Mucosa of descending colon (tissue), 3 donors: ENCODE measurements around the gene RAPGEF5. TPM values are rescaled to one million over a fixed set of nuclear protein-coding genes. Genes with fewer than 3 reads are reported as not detected.

Experiments used
- ATAC-seq: fragments of 200-7000 bp; cut with Tn5 transposase; one replicate; pipeline ENCODE4 v1.9.1; 2020; ENCODE audit warnings: mild to moderate bottlenecking, moderate library complexity
- DNase-seq, 3 donors: peaks; one replicate each; pipeline ENCODE4 v3.0.0-alpha.2; 2020
- H3K36me3 ChIP-seq: fragments of 200-600 bp; one replicate; pipeline ENCODE4 v1.8.0; 2021; ENCODE audit warnings: low read depth, mild to moderate bottlenecking
- H3K4me1 ChIP-seq: fragments of 200-600 bp; one replicate; pipeline ENCODE4 v1.8.0; 2021; ENCODE audit warnings: low read depth, mild to moderate bottlenecking
- H3K4me3 ChIP-seq: fragments of 200-600 bp; one replicate; pipeline ENCODE4 v1.8.0; 2021; ENCODE audit warnings: mild to moderate bottlenecking
- H3K9me3 ChIP-seq: fragments of 200-600 bp; one replicate; pipeline ENCODE4 v1.8.0; 2021; ENCODE audit warnings: mild to moderate bottlenecking
- intact Hi-C, 2 donors: fragments of 100-400 bp; cut with DNase I in 1 of 2; cut with micrococcal nuclease in 1 of 2; formaldehyde crosslinking; loops; one replicate each; pipeline versions ENCODE4 v1.11.0 to v1.11.1; 2022; cut with DNase I, micrococcal nuclease
- total RNA-seq, 3 donors: library from RNA; stranded (reverse); fragmentation: NEBNext Ultra II Directional in 2 of 3; extraction: Animal tissue kit (Norgen Biotek cat#: 25700) in 2 of 3; gene quantifications; one replicate each; pipeline versions ENCODE4 v1.2.1 to v1.2.4, GENCODE V29; 2021 to 2023
- TF ChIP-seq, protein P1 (sequence below): fragments of 200-600 bp; IDR thresholded peaks from one replicate; pipeline ENCODE4 v1.8.0; 2022; ENCODE audit warnings: antibody characterized with exemption, mild to moderate bottlenecking
- donor health status: DM: no; HTN: no; CAD: no; lungs with moderate emphysema.
- donor health status: DM: no; HTN: no; CAD: no.
- donor health status: DM: no; HTN: yes; CAD: no.

Gene RAPGEF5
- total RNA-seq, 3 donors from 2014 or later: 34.7 to 87.8 (median 59.5) TPM

DNA sequence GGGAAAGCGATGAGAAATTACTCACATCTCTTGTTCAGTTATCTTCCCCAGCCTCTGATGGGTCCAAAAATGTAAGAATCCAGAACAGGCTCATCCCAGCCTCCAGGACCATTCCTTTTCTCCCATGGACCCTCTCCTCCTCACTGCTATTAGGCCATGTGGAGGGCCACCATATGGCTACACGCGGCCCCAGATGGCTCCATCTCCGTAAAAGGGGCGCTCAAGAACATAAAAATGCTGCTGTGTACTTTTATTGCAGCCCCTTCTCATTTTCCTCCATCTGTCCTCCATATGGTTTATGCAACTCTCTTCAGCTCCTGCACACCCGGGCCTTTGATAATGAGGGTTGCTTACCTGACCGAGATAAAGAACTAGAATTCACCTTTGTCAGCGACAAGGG, 166.2 kb downstream of the RAPGEF5 start:
- TF ChIP-seq, protein P1, sequence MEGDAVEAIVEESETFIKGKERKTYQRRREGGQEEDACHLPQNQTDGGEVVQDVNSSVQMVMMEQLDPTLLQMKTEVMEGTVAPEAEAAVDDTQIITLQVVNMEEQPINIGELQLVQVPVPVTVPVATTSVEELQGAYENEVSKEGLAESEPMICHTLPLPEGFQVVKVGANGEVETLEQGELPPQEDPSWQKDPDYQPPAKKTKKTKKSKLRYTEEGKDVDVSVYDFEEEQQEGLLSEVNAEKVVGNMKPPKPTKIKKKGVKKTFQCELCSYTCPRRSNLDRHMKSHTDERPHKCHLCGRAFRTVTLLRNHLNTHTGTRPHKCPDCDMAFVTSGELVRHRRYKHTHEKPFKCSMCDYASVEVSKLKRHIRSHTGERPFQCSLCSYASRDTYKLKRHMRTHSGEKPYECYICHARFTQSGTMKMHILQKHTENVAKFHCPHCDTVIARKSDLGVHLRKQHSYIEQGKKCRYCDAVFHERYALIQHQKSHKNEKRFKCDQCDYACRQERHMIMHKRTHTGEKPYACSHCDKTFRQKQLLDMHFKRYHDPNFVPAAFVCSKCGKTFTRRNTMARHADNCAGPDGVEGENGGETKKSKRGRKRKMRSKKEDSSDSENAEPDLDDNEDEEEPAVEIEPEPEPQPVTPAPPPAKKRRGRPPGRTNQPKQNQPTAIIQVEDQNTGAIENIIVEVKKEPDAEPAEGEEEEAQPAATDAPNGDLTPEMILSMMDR: no peak
- no peak for DNase-seq
- ATAC-seq: no peak
- Histone ChIP-seq H3K9me3 (no peaks in the 10 kb centered on the region), H3K4me3 (no peak overlapping the region), H3K36me3 (no peaks in the 10 kb centered on the region), H3K4me1 (no peaks in the 10 kb centered on the region)
- intact Hi-C loops: no loop called here

DNA sequence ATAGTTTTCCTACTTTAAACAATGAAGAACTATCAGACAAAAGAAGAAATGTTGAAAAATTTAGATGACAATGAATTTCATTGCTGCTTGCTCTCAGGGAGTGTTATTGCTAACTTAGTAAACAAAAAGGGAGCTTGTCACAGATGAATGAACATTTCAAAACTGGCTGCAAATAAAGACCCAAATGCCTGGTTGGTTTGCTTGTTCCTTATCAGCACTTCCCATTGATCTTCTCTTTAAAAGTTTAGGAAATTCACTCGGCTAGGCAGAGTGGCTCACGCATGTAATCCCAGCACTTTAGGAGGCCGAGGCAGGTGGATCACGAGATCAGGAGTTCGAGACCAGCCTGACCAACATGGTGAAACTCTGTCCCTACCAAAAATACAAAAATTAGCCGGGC, 167.2 kb downstream of the RAPGEF5 start:
- Histone ChIP-seq H3K4me3 (no peak overlapping the region), H3K36me3 (no peaks in the 10 kb centered on the region), H3K9me3 (no peaks in the 10 kb centered on the region), H3K4me1 (no peaks in the 10 kb centered on the region)
- TF ChIP-seq, protein P1: no peak
- ATAC-seq: no peak
- intact Hi-C loops: no loop called here
- no peak for DNase-seq

DNA sequence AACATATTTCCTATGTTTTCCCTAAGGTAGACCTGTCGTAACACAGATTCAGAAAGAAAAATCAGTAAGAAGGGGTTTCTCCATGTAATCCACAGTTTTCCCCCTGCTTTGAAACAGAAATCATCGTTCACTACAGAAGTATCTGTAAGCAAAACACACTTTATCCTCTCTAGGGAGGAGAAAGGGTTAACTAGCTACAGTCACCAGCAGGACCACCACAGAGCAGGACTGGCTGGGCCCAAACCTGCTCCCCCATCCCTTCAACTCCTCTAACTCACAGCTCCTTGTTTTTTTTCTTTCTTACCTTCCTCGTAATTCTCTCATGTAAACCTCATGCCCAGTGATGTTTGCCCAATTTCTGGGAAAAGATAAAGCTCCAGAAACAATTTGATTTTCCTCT, 167.7 kb downstream of the RAPGEF5 start:
- no peaks in the 10 kb centered on the region for H3K36me3 ChIP-seq
- DNase-seq (no peak), ATAC-seq (no peak)
- H3K4me3 ChIP-seq: no peak overlapping the region
- no peaks in the 10 kb centered on the region for H3K4me1 ChIP-seq
- TF ChIP-seq, protein P1: no peak
- no peaks in the 10 kb centered on the region for H3K9me3 ChIP-seq
- intact Hi-C loops: no loop called here

DNA sequence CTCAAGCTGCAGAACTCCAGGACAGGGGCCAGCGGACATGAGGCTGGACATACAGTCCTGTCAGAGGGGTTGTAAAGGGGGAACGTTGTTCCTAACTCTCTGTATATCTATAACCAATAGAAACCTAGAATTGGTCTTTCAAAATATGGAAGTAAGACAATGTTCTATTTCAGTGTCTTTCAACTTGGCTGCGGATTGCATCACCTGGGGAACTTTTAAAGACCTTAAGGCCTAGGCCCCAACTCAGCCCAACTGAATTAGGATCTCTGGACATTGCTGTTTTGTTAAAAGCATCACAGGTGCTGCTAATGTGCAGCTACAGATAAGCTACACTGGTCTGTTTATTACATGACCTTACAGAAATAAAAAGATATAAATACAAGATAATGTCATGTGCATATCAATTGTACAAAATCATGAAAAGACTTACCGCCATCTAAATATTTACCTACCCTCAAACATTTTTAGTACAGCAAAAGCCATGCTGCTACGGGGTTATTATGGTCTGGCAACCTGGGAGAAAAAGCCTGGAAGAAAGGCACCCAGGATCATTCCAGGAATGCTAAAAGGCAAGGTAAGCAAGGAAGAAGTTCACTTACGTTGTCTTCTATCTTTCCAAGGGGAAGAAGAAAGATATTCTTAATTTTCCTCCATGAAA, 169.1 kb downstream of the RAPGEF5 start:
- no peaks in the 10 kb centered on the region for H3K9me3 ChIP-seq
- H3K4me3 ChIP-seq: no peak overlapping the region
- TF ChIP-seq, protein P1: no peak
- DNase-seq (no peak), ATAC-seq (no peak)
- intact Hi-C loops: no loop called here
- H3K36me3 ChIP-seq: no peaks in the 10 kb centered on the region
- H3K4me1 ChIP-seq: no peaks in the 10 kb centered on the region

DNA sequence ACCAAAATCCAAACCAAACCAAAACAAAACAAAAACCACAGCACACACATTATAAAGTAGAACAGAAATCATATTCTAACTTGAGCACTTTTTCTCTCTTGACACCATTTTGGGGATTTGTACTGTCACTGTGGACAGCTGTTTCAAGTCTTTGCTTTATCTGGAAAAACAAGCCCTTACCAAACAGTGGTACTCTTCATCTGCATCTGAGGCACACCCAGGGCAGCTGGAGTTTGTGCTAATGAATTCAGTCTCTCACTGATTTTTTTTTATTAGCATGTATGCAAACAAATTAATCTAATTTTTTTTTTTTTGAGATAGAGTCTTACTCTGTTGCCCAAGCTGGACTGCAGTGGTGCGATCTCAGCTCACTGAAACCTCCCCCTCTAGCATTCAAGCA, 171.4 kb downstream of the RAPGEF5 start:
- H3K9me3 ChIP-seq: no peaks in the 10 kb centered on the region
- ATAC-seq: no peak
- DNase-seq: no peak
- no peak overlapping the region for H3K4me3 ChIP-seq
- intact Hi-C loops: no loop called here
- H3K36me3 ChIP-seq: no peaks in the 10 kb centered on the region
- no peaks in the 10 kb centered on the region for H3K4me1 ChIP-seq
- TF ChIP-seq, protein P1: no peak
